ENCODE results near the gene CEP41.
"Not testable (repeated sequence)": the region's sequence is repeated elsewhere in the genome, so short reads cannot be mapped to it uniquely, and the experiment has no call there.

The CEP41 gene

DNA sequence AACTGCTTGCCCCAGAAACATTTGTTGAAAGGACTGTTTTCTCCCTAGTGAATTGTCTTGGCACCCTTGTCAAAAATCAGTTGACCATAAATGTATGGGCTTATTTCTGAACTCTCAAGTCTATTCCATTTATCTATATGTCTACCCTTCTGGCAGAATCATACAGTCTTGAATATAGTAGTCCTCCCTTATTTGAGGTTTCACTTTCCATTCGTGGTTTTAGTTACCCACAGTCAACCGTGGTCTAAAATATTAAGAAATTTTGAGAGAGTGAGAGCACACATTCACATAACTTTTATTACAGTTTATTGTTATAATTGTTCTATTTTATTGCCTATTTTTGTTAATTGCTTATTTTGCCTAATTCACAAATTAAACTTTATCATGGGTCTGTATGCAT, 17.4 kb upstream of the CEP41 start:
- no peak for DNase-seq (ENCODE audit: low read depth)

DNA sequence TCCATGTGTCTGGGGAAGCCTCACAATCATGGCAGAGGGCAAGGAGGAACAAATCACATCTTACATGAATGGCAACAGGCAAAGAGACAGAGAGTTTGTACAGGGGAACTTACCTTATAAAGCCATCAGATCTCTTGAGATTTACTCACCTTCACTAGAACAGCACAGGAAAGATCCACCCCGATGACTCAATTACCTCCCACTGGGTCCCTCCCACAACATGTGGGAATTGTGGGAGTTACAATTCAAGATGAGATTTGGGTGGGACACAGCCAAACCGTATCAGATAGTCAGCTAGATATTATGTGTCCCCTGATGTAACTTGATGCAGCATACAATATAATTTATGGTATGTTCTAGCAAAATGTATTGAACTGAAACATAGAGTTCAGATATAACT, 14.1 kb upstream of the CEP41 start:
- no peak for DNase-seq (ENCODE audit: low read depth)

GRCh38 chr7:130452951-130453350, 12.1 kb upstream of the CEP41 start:
- no peak for DNase-seq (ENCODE audit: low read depth)

DNA sequence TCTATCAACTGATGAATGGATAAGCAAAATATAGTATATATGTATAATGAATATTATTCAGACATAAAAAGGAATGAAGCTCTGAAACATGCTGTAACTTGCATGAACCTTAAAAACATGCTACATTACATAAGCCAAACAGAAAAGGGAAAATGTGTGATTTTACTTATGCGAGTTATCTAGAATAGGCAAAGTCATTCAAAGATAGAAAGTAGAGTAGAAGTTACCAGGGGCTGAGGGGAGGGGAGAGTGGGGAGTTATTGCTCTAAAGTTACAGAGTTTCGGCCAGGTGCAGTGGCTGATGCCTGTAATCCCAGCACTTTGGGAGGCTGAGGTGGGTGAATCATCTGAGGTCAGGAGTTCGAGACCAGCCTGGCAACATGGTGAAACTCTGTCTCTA, 10.5 kb upstream of the CEP41 start:
- not testable (repeated sequence) for DNase-seq (ENCODE audit: low read depth)

DNA sequence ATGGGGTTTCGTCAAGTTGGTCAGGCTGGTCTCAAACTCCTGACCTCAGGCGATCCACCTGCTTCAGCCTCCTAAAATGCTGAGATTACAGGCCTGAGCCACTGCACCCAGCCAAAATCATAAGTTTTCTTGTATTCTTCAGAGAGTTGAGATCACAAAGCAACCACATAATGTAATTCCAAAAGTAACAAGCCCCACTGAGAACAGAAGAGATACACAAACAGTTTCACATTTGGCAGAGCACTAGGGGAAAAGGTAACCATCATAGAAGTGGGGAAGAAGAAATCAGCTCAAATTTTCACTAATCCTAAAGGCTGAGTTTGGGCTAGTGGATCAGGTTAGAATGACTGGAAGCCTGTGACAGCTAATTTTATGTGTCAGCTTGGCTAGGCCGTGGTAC, 5.4 kb upstream of the CEP41 start:
- DNase-seq (ENCODE audit: low read depth) = no peak

- no peak for DNase-seq (ENCODE audit: low read depth)
Observed at GRCh38 chr7:130444751-130445407, 4.1 kb upstream of the CEP41 start.

- no peak for DNase-seq (ENCODE audit: low read depth)
Observed at GRCh38 chr7:130444234-130444633, 3.4 kb upstream of the CEP41 start.

- no peak for DNase-seq (ENCODE audit: low read depth)
Observed at GRCh38 chr7:130442601-130443000, 1.8 kb upstream of the CEP41 start.

GRCh38 chr7:130441408-130441869, 623 bp upstream of the CEP41 start:
- DNase-seq (ENCODE audit: low read depth) = no peak

DNA sequence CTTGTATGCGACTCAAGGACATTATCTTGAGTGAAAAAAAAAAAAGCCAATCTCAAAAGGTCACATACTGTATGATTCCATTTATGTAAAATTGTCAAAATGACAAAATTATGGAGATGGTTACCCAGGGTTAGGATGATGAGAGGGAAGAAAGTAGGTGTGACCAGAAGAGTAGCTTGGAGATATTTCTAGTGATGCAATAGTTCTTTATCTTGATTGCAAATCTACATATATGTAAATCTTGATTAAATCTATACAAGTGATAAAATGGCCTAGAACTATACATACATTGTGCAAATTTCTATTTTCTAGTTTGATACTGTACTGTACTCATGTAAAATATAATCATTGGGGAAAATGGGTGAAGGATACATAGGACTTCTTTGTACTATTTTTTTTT, 4.6 kb downstream of the CEP41 start:
- no peak for DNase-seq (ENCODE audit: low read depth)

- no peak for DNase-seq (ENCODE audit: low read depth)
Observed at GRCh38 chr7:130435311-130435854, 5.4 kb downstream of the CEP41 start.

DNA sequence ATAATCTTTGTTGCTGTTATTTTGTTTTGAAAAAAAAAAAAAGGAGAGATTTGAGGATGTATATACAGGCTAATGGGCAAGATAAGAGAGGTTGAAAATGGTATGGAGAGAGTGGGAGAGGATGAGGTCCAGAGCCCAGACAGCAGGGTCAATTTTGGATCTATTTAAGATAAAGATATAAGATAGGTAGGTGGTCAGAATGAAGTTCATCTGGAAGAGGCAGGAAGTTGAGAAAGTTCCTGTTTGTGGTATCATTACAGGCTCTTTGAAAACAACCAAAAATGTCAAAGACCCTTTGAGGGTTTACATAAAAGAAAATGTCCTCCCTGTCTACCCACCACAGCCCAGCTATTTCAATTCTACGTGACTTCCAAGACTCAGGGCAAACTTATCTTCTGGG, 7.5 kb downstream of the CEP41 start:
- no peak for DNase-seq (ENCODE audit: low read depth)

- DNase-seq (ENCODE audit: low read depth) = no peak
Observed at GRCh38 chr7:130432886-130433285, 7.9 kb downstream of the CEP41 start.

- peak; percentile 71 for DNase-seq (ENCODE audit: low read depth)
Observed at GRCh38 chr7:130430841-130431666, 9.8 kb downstream of the CEP41 start.

DNA sequence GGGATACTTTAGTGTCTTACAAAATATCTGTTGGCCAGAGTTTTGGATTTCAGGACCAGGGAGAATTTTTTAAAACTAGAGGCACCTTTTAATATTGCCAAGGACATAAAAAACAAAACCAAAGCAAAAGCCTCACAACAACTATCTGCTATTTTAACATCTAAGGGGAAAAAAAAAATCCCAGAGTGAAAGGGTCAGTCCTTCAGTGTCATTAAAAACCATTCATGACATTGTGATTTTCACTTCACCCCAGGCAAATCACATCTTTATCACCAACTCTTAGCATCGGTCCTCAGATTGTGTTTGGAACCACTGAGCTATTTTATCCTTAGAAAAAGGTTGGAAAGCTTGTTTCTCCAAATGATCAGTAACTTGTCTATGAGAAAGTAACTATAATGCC, 10.7 kb downstream of the CEP41 start:
- DNase-seq (ENCODE audit: low read depth) = no peak

GRCh38 chr7:130429019-130429418, 11.8 kb downstream of the CEP41 start:
- DNase-seq (ENCODE audit: low read depth) = no peak

- no peak for DNase-seq (ENCODE audit: low read depth)
Observed at GRCh38 chr7:130426564-130426963, 14.3 kb downstream of the CEP41 start.

DNA sequence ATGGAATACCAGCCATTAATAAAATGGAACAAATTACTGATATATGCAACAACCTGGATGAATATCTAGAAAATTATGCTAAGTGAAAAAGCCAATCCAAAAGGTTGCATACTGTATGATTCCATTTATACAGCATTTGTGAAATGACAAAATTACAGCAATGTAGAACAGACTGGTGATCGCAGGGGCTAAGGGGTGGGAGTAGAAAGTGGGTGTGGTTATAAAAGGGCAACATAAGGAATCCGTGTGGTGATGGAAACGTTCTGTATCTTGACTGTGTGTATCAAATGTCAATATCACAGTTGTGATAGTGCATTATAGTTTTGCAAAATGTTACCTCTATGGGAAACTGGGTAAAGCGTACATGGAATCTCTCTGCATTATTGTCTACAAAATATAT, 15.0 kb downstream of the CEP41 start:
- DNase-seq (ENCODE audit: low read depth) = no peak

DNA sequence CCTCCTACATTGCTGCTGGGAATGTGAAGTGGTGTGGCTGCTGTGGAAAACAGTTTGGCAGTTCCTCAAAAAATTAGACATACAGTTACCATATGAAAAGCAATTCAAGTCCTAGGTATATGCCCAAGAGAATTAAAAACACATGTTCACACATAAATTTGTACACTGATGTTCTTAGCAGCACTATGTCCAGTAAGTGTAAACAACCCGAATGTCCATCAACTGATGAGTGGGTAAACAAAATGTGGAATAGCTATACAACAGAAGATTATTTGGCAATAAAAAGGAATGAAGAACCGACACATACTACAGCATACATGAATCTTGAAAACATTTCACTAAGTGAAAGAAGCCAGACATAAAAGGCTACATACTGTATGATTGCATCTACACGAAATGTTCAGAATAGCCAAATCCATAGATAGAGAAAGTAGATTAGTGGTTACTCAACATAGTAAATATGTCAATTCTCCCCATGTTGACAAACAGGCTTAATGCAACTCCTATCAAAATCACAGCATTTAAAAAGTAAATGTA, 17.2 kb downstream of the CEP41 start:
- no peak for DNase-seq (ENCODE audit: low read depth)

- no peak for DNase-seq (ENCODE audit: low read depth)
Observed at GRCh38 chr7:130421684-130422083, 19.1 kb downstream of the CEP41 start.

DNA sequence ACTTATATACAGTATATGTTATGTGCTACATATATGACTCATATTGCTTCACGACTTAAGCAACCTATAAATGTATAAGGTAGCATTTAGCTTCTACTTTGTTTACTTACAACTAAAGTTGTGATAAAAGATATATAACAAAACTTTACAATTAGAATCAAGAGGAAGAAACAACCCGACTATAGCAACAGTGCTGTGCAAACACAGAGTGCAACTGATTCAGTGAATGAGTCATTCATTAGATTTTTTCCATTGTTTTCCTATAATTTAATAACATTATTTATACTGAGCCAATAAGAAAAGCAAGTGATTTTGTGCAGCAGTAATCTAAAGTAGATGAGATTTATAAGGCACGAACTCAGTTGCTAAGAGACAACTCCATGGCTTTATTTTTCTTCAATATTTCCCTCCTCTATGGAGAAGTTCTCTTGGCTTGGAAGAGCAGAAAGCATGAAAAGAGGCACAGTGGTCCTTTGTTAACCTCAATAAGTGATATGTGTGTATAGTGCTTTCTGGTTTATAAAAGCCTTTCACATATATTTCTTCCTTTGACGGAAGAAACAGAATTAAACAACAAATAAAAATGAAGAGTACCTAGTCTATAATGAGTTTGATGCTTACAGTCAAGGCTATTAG, 19.8 kb downstream of the CEP41 start:
- DNase-seq (ENCODE audit: low read depth) = no peak

GRCh38 chr7:130419658-130420057, 21.2 kb downstream of the CEP41 start:
- no peak for DNase-seq (ENCODE audit: low read depth)

DNA sequence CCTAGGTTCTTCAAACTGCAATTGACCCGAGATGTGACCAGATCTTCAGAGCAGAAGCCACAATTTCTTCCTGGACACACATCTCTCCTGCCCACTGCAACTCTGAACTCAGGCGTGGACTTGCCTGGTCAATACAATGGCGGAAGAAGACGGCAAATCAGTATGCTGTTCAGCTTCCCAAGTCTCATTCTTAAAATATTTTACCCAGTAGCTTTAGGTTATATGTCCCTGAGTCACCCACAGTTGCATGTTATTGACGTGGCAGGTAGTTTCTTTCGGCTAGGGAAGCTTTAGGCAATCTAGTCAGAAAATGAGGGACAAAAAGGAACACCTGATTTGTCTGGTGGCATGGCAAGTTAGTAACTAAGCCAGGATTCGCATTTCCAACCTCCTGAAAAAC, 22.5 kb downstream of the CEP41 start:
- DNase-seq (ENCODE audit: low read depth) = no peak
